GM23338 (cell line): ENCODE results near the gene ACAD11.

Experiments used
- CREB1 ChIP-seq: fragments of 250-450 bp; sonication (Bioruptor Pico); IDR thresholded peaks from 2 replicates; pipeline ENCODE4 v1.5.0; 2020; ENCODE audit warnings: low read depth, mild to moderate bottlenecking, moderate library complexity
- CTCF ChIP-seq, 2 experiments: fragments of 200-600 bp in 1 of 2; sonication (generic) in 1 of 2; conservative IDR thresholded peaks; 2 replicates each; pipeline versions ENCODE4 v1.5.1 to v1.6.1; 2016 to 2017; ENCODE audit warnings: antibody characterized with exemption in 2 of 2, low read depth in 2 of 2, mild to moderate bottlenecking in 2 of 2, moderate library complexity in 1 of 2
- EZH2 ChIP-seq: fragments of 200-600 bp; sonication (generic); IDR thresholded peaks from one replicate; pipeline ENCODE4 v1.8.0; 2017; ENCODE audit warnings: antibody characterized with exemption, mild to moderate bottlenecking, low read depth; ENCODE audit not compliant: unreplicated experiment
- EZH2phosphoT487 ChIP-seq: fragments of 200-600 bp; sonication (generic); IDR thresholded peaks from one replicate; pipeline ENCODE4 v1.8.1; 2018; ENCODE audit warnings: antibody characterized with exemption; ENCODE audit not compliant: unreplicated experiment
- ZNF331 ChIP-seq: fragments of 250-450 bp; sonication (Bioruptor Pico); IDR thresholded peaks from 2 replicates; pipeline ENCODE4 v1.5.0; 2020; ENCODE audit warnings: low read depth, mild to moderate bottlenecking, moderate library complexity

- TF ChIP-seq CTCF (conservative IDR thresholded peaks at IDR 0.05; ENCODE audit: low read depth in 2 of 2) (no peak), ZNF331 (CRISPR knock-in tag) (no peak), EZH2phosphoT487 (no peak), EZH2 (no peak), CREB1 (no peak)
Observed at GRCh38 chr3:132550579-132551305, 108.9 kb downstream of the ACAD11 start.
